ENCODE data around the gene SFSWAP.

SFSWAP gene

GRCh38 chr12:131694116-131694838 is 16.6 kb upstream of the SFSWAP start:
- TF ChIP-seq REST (IDR thresholded peaks at IDR 0.05; ENCODE audit: insufficient replicate concordance, low read depth), result no peak
- TF ChIP-seq, protein P1, sequence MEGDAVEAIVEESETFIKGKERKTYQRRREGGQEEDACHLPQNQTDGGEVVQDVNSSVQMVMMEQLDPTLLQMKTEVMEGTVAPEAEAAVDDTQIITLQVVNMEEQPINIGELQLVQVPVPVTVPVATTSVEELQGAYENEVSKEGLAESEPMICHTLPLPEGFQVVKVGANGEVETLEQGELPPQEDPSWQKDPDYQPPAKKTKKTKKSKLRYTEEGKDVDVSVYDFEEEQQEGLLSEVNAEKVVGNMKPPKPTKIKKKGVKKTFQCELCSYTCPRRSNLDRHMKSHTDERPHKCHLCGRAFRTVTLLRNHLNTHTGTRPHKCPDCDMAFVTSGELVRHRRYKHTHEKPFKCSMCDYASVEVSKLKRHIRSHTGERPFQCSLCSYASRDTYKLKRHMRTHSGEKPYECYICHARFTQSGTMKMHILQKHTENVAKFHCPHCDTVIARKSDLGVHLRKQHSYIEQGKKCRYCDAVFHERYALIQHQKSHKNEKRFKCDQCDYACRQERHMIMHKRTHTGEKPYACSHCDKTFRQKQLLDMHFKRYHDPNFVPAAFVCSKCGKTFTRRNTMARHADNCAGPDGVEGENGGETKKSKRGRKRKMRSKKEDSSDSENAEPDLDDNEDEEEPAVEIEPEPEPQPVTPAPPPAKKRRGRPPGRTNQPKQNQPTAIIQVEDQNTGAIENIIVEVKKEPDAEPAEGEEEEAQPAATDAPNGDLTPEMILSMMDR (IDR thresholded peaks at IDR 0.05; ENCODE audit: insufficient read depth, low read length), result no peak
- no peak for TF ChIP-seq POLR2AphosphoS5 (IDR thresholded peaks at IDR 0.05; ENCODE audit: low read depth)
- TF ChIP-seq GABPA (IDR thresholded peaks at IDR 0.05; ENCODE audit: low read depth), result no peak
- TF ChIP-seq SPI1 (IDR thresholded peaks at IDR 0.05; ENCODE audit: borderline replicate concordance, low read depth), result no peak
- Histone ChIP-seq H3K4me3 (replicated peaks; ENCODE audit: insufficient read depth, low read length) (no peak overlapping the region), H3K27me3 (ENCODE audit: insufficient read depth, poor library complexity, severe bottlenecking) (no peaks in the 10 kb centered on the region), H3K27ac (replicated peaks) (no peak overlapping the region)
- no peak for DNase-seq (ENCODE audit: low read depth in 1 of 2, low spot score in 1 of 2)

DNA sequence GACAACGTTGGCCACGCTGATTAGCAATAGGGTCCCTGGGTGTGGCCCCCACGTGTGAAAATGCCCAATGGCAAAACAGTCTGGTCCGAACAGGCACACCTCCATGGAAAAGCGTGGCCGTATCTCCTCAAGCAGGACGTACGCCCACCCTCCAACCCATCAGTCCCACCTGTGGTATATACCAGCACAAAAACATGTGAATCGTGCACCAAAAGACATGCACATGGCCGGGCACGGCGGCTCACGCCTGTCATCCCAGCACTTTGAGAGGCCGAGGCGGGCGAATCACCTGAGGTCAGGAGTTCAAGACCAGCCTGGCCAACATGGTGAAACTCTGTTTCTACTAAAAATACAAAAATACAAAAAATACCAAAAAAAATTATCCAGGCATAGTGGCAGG is 14.9 kb upstream of the SFSWAP start:
- H3K27me3 ChIP-seq (ENCODE audit: insufficient read depth, poor library complexity, severe bottlenecking), result no peaks in the 10 kb centered on the region
- no peak for DNase-seq (ENCODE audit: low read depth in 1 of 2, low spot score in 1 of 2)
- H3K4me3 ChIP-seq (replicated peaks; ENCODE audit: insufficient read depth, low read length), result no peak overlapping the region
- TF ChIP-seq REST (IDR thresholded peaks at IDR 0.05; ENCODE audit: insufficient replicate concordance, low read depth) (no peak), SPI1 (IDR thresholded peaks at IDR 0.05; ENCODE audit: borderline replicate concordance, low read depth) (no peak), POLR2AphosphoS5 (IDR thresholded peaks at IDR 0.05; ENCODE audit: low read depth) (no peak), GABPA (IDR thresholded peaks at IDR 0.05; ENCODE audit: low read depth) (no peak)
- TF ChIP-seq, protein P1 (IDR thresholded peaks at IDR 0.05; ENCODE audit: insufficient read depth, low read length), result no peak
- H3K27ac ChIP-seq (replicated peaks), result no peak overlapping the region

DNA sequence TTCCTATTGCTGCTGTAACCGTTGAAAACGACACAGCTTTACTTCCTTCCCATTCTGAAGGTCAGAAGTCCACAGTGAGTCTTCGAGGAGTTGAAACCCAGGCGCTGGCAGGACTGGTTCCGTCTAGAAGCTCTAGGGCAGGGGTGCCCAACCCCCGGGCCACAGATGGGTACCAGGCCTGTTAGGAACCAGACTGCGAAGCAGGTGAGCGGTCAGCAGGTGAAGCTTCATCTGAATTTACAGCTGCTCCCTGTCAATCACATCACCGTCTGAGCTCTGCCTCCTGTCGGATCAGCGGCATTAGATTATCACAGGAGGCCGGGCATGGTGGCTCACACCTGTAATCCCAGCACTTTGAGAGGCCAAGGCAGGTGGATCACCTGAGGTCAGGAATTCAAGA is 12.6 kb upstream of the SFSWAP start:
- no peaks in the 10 kb centered on the region for H3K27me3 ChIP-seq (ENCODE audit: insufficient read depth, poor library complexity, severe bottlenecking)
- DNase-seq (ENCODE audit: low read depth in 1 of 2, low spot score in 1 of 2), result no peak
- H3K4me3 ChIP-seq (replicated peaks; ENCODE audit: insufficient read depth, low read length), result no peak overlapping the region
- H3K27ac ChIP-seq (replicated peaks), result no peak overlapping the region
- TF ChIP-seq POLR2AphosphoS5 (IDR thresholded peaks at IDR 0.05; ENCODE audit: low read depth) (no peak), SPI1 (IDR thresholded peaks at IDR 0.05; ENCODE audit: borderline replicate concordance, low read depth) (no peak), REST (IDR thresholded peaks at IDR 0.05; ENCODE audit: insufficient replicate concordance, low read depth) (no peak), GABPA (IDR thresholded peaks at IDR 0.05; ENCODE audit: low read depth) (no peak)
- TF ChIP-seq, protein P1 (IDR thresholded peaks at IDR 0.05; ENCODE audit: insufficient read depth, low read length), result no peak

Data from HL-60 (cell line).